HG02884 (cell line): ENCODE data around the gene CRYGS.
A peak's percentile ranks its signal among the peaks of the same experiment; 100 is the strongest.
"Not testable (repeated sequence)": the region's sequence is repeated elsewhere in the genome, so short reads cannot be mapped to it uniquely, and the experiment has no call there.

Source experiments
- ATAC-seq: cut with Tn5 transposase; IDR thresholded peaks from one replicate; pipeline ENCODE4 v1.9.1; 2021; ENCODE audit warnings: mild to moderate bottlenecking, moderate library complexity; ENCODE audit not compliant: unreplicated experiment

CRYGS gene

GRCh38 chr3:186544281-186544680 is at the start of gene CRYGS:
TSS of gene CRYGS (minus strand) at chr3:186544380. CDS start at chr3:186544326, 54 bp downstream.
- no peak for ATAC-seq

- no peak for ATAC-seq
These were observed 49.7 kb upstream of the CRYGS start for GRCh38 chr3:186593862-186594261.

GRCh38 chr3:186592682-186593081 is 48.5 kb upstream of the CRYGS start:
- no peak for ATAC-seq

- ATAC-seq: no peak
These were observed 46.6 kb upstream of the CRYGS start for GRCh38 chr3:186590580-186591295.

GRCh38 chr3:186589856-186590579 is 45.8 kb upstream of the CRYGS start:
- no peak for ATAC-seq

- no peak for ATAC-seq
These were observed 44.9 kb upstream of the CRYGS start for GRCh38 chr3:186589121-186589520.

GRCh38 chr3:186588632-186589031 is 44.5 kb upstream of the CRYGS start:
- ATAC-seq: no peak

GRCh38 chr3:186587183-186587582 is 43.0 kb upstream of the CRYGS start:
- ATAC-seq: no peak

GRCh38 chr3:186586245-186586644 is 42.1 kb upstream of the CRYGS start:
- not testable (repeated sequence) for ATAC-seq

- ATAC-seq: no peak
These were observed 39.7 kb upstream of the CRYGS start for GRCh38 chr3:186583831-186584230.

- no peak for ATAC-seq
These were observed 38.4 kb upstream of the CRYGS start for GRCh38 chr3:186582541-186582940.

- no peak for ATAC-seq
These were observed 36.6 kb upstream of the CRYGS start for GRCh38 chr3:186580785-186581184.

- ATAC-seq: no peak
These were observed 33.3 kb upstream of the CRYGS start for GRCh38 chr3:186577521-186577920.

- no peak for ATAC-seq
These were observed 27.4 kb upstream of the CRYGS start for GRCh38 chr3:186571644-186572013.

GRCh38 chr3:186570941-186571643 is 26.9 kb upstream of the CRYGS start:
- ATAC-seq: no peak

GRCh38 chr3:186570096-186570940 is 26.1 kb upstream of the CRYGS start, which contains the start of gene DNAJB11:
TSS of gene DNAJB11 (plus strand) at chr3:186570720. CDS start at chr3:186570898, 178 bp downstream.
- peak; percentile 83 for ATAC-seq

- ATAC-seq: no peak
These were observed 25.6 kb upstream of the CRYGS start for GRCh38 chr3:186569779-186570095.

- ATAC-seq: not testable (repeated sequence)
These were observed 25.2 kb upstream of the CRYGS start for GRCh38 chr3:186569361-186569760.

GRCh38 chr3:186567072-186567921 is 23.1 kb upstream of the CRYGS start, which contains the start of gene TBCCD1:
TSS of gene TBCCD1 (minus strand) at chr3:186567339. CDS start at chr3:186564329, 3,010 bp downstream.
- ATAC-seq: peak; percentile 34

GRCh38 chr3:186566772-186567071 is 22.5 kb upstream of the CRYGS start:
- peak; percentile 0 for ATAC-seq
